ENCODE data around the gene CDKL4.
A peak's percentile ranks its signal among the peaks of the same experiment; 100 is the strongest.
"Not testable (repeated sequence)": the region's sequence is repeated elsewhere in the genome, so short reads cannot be mapped to it uniquely, and the experiment has no call there.

Gene CDKL4

DNA sequence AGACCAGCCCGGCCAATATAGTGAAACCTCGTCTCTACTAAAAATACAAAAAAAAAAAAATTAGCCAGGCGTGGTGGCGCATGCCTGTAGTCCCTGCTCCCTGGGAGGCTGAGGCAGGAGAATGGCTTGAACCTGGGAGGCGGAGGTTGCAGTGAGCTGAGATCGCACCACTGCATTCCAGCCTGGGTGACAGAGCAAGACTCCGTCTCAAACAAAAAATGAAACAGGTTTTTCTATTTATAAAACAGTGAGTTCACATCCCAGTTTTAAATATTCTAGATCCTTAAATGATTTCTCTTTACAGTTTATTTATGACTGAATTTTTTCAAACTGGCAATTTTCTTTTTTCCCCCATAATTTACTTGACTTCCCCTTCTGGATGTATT is 102.8 kb downstream of the CDKL4 start:
- not testable (repeated sequence) for DNase-seq

DNA sequence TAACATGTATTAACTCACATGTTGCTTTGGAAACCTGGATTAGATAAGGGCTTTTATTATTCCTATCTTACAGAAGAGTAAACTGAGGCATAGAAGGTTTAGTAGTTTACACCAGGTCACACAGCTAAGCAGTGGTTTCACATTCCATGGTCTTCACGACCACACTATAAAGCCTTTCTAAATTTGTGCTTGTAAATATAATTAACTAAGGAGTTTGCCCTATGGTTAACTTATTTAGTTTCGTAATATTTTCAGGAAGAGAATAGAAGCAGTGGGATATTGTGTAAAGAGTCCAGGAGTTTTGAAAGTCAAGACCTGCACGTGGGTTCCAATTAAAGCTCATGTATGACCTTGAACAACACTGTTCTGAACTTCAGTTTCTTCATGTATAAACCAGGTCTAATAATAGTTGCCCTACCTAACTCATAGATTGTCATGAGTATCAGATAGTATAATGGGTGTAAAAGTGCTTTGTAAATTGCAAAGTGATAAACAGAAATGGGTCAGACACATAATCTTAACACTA is 103.4 kb downstream of the CDKL4 start:
- no peak for DNase-seq

DNA sequence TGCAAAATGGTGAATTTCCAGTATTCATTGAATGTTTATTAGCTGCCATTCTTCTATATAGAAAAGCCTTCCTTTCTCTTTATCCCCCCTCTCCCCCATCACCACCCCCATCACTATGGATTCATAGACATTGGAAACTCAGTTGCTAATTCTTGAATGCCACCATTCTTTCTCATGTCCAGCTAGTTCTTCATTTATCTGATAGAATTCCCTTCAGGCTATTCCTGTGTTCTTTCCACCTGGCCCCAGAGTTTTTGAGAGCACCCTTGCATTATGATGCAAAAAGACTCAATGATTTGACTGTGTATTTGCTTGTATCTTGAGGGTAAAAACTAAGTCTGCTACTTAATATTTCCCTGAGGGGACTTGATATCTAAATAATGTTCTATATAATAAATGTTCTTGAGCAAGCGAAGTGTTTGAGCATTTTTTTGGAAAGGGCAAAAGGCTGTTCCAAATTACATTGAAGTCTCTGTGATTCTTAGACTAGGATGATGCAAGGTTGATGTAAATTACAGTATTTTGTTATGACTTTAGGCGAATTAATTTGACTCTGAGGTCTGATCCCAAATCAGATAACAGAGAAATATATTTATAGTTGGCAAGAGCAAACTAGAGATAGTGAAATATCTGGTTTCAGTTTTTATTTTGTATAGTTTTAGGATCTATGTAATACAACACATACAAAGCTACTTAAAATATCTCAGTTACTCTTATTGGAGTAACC is 104.1 kb downstream of the CDKL4 start:
- no peak for DNase-seq

DNA sequence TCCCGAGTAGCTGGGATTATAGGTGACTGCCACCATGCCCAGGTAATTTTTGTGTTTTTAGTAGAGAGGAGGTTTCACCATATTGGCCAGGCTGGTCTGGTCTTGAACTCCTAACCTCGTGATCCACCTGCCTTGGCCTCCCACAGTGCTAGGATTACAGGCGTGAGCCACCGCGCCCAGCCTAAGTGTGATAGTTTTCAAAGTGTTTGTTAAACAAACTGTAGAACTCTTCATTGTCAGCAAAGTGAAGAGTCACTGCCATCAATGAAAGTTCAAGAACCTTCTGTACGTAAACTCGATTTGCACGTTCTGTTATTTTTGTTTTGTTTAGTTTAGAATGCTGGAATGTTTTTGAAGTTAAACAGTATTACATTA is 104.9 kb downstream of the CDKL4 start:
- DNase-seq = no peak

GRCh38 chr2:39138187-39138836 is 105.5 kb downstream of the CDKL4 start:
- DNase-seq = not testable (repeated sequence)

DNA sequence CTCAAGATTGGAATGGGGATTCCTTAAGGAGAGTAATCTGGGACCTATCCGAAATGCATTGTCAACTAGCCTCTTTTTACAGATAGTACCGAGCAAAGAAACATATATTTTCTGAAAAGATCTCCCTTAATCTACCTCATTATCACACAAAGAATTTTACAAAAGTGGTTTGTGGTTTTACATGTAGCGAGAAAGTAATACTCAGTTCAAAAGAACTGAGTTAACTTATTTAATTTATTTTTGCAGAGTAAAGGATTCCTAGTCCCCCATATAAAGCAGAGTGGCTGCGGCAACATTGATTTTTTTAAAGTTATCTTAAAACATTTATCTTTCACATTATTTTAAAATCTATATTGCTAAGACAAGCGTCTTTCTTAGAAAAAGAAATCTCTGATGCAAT is 107.0 kb downstream of the CDKL4 start:
- no peak for DNase-seq

DNA sequence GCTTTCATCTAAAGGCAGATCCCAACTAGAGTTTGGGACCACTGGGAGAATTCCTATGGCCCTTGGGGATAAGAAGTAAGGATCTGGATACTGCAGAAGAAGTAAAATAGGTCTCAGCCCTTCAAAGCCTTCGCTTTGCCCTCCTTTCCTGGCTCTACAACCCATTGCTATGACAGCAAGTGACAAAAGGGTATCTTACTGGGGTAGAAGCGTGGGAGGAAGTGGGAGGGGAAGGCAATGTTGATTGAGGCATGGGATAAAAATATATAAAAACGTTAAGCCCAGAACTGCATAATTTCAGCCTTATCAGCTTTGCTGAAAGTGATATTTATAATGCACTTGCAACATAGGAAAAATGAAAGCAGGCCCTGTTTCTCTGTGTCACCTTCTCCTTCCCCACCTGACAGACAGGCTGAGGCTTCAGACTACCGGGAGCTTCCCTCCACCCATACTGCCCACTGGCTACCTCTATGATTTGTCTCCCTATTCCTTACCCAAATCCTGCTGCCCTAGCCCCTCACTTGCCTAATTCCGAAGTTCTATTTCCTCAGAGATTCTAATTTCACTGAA is 108.0 kb downstream of the CDKL4 start:
- DNase-seq = no peak

GRCh38 chr2:39133215-39133851 is 110.4 kb downstream of the CDKL4 start:
- DNase-seq = no peak

GRCh38 chr2:39128919-39129391 is 114.8 kb downstream of the CDKL4 start:
- DNase-seq = peak; percentile 83

GRCh38 chr2:39127973-39128372 is 115.8 kb downstream of the CDKL4 start:
- DNase-seq = peak; percentile 70

Measured in activated CD4-positive, alpha-beta T cell treated with anti-CD3 and anti-CD28 coated beads for 48 hours (primary cell).